ENCODE measurements around the gene EPHA3.

GRCh38 chr3:89452066-89452465, 344.6 kb downstream of the EPHA3 start:
- no peak for TF ChIP-seq CTCF (conservative IDR thresholded peaks at IDR 0.05; ENCODE audit: low read depth, low read length)
- TF ChIP-seq EZH2 (IDR thresholded peaks at IDR 0.05; ENCODE audit: borderline replicate concordance, low read depth, low read length, poor library complexity, severe bottlenecking) = no peak

Data from A673 (cell line).